Endodermal cell (in vitro differentiated cells): ENCODE data around the gene GINS1. TPM values are rescaled to one million over a fixed set of nuclear protein-coding genes. Genes with fewer than 3 reads are reported as not detected.

Source experiments
- DNase-seq: peaks from one replicate; pipeline ENCODE4 v3.0.0-alpha.2; 2017
- H3K27ac ChIP-seq: 2 replicates; pipeline ENCODE4 v1.5.1; 2013; ENCODE audit warnings: mild to moderate bottlenecking, low read depth, low read length, moderate library complexity
- H3K27me3 ChIP-seq: 2 replicates; pipeline ENCODE4 v1.6.1; 2013; ENCODE audit warnings: mild to moderate bottlenecking, low read length, moderate library complexity; ENCODE audit not compliant: insufficient read depth, control insufficient read depth, poor library complexity, severe bottlenecking
- H3K36me3 ChIP-seq: 2 replicates; pipeline ENCODE4 v1.7.0; 2013; ENCODE audit warnings: mild to moderate bottlenecking, low read length, moderate library complexity; ENCODE audit not compliant: control insufficient read depth, insufficient read depth
- H3K4me1 ChIP-seq: one replicate; pipeline ENCODE4 v1.7.0; 2013; ENCODE audit warnings: low read length; ENCODE audit not compliant: control insufficient read depth, insufficient read depth
- H3K4me3 ChIP-seq: 2 replicates; pipeline ENCODE4 v1.5.1; 2013; ENCODE audit warnings: mild to moderate bottlenecking, low read length, moderate library complexity
- H3K9ac ChIP-seq: 2 replicates; pipeline ENCODE4 v1.6.1; 2013; ENCODE audit warnings: mild to moderate bottlenecking, low read length, moderate library complexity; ENCODE audit not compliant: poor library complexity, severe bottlenecking; ENCODE audit errors: extremely low read depth
- H3K9me3 ChIP-seq: 2 replicates; pipeline ENCODE4 v1.6.1; 2013; ENCODE audit warnings: mild to moderate bottlenecking, low read length, moderate library complexity; ENCODE audit not compliant: control insufficient read depth
- H3K27ac Mint-ChIP-seq: 2 replicates; pipeline ENCODE4 v1.8.0; 2020; ENCODE audit warnings: mixed read lengths
- H3K27me3 Mint-ChIP-seq: 2 replicates; pipeline ENCODE4 v1.8.0; 2021; ENCODE audit warnings: mild to moderate bottlenecking, mixed read lengths; ENCODE audit not compliant: insufficient read depth
- H3K36me3 Mint-ChIP-seq: 2 replicates; pipeline ENCODE4 v1.8.0; 2020; ENCODE audit warnings: low read depth, mixed read lengths
- H3K4me1 Mint-ChIP-seq: 2 replicates; pipeline ENCODE4 v1.8.0; 2020; ENCODE audit warnings: mixed read lengths
- H3K4me3 Mint-ChIP-seq: 2 replicates; pipeline ENCODE4 v1.8.0; 2020; ENCODE audit warnings: mild to moderate bottlenecking, moderate library complexity, mixed read lengths
- H3K9me3 Mint-ChIP-seq: 2 replicates; pipeline ENCODE4 v1.8.0; 2020; ENCODE audit warnings: mild to moderate bottlenecking, mixed read lengths
- WGBS, 2 experiments: methylation state at CpG; one replicate each; pipeline versions ENCODE4 v1.1.5 to v1.1.7; 2013; ENCODE audit warnings: missing lambda C conversion rate in 2 of 2, mixed read lengths in 1 of 2; ENCODE audit not compliant: insufficient coverage in 1 of 2, insufficient read length in 1 of 2; 5-methylcytosine and 5-hydroxymethylcytosine counted together
- total RNA-seq, 2 donors: library from RNA; stranded (reverse); fragmentation: NEBNext Ultra II Directional in 1 of 2; extraction: Animal tissue kit (Norgen Biotek cat#: 25700) in 1 of 2; gene quantifications; 2 replicates in 1 of 2; 3 replicates in 1 of 2; pipeline ENCODE4 v1.2.1, GENCODE V29; 2021
- TF ChIP-seq, protein P1 (sequence below): fragments of 200-600 bp; sonication (generic); conservative IDR thresholded peaks from 2 replicates; pipeline ENCODE4 v1.5.0; 2021; ENCODE audit warnings: antibody characterized with exemption, mild to moderate bottlenecking

The GINS1 gene
- total RNA-seq, 2 donors from 2014 or later, result 40.2 to 48.6 TPM

DNA sequence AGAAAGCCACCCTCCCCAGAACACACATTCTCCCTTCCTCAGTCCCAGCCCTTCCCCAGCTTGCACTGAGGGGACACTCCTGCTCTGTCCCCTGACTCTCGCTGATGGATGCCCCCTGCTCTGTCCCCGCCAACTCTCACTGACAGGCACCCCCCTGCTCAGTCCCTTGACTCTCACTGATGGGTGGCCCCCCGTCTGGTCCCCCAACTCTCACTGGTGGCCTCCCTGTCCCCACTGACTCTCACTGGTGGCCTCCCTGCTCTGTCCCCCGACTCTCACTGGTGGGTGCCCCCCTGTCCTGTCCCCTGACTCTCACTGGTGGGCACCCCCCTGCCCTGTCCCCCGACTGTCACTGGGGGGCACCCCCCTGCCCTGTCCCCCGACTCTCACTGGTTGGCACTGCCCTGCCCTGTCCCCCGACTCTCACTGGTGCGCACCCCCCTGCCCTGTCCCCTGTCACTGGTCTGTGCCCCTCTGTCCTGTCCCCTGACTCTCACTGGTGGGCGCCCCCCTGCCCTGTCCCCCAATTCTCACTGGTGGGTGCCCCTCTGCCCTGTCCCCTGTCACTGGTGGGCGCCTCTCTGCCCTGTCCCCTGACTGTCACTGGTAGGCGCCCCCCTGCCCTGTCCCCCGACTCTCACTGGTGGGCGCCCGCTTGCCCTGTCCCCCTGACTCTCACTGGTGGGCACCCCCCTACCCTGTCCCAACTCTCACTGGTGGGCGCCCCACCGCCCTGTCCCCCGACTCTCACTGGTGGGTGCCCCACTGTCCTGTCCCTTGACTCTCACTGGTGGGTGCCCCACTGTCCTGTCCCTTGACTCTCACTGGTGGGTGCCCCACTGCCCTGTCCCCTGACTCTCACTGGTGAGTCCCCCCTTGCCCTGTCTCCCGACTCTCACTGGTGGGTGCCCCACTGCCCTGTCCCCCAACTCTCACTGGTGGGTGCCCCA, 60.9 kb downstream of the GINS1 start:
- Histone ChIP-seq H3K4me1 (no peaks in the 10 kb centered on the region), H3K9me3 (no peaks in the 10 kb centered on the region), H3K9ac (no peak overlapping the region), H3K36me3 (peaks cover 81% of the 10 kb centered on the region), H3K27ac (no peak overlapping the region), H3K4me3 (no peak overlapping the region), H3K27me3 (no peaks in the 10 kb centered on the region)
- peaks cover 3% of the 10 kb centered on the region for H3K4me1 Mint-ChIP-seq
- no peak overlapping the region for H3K4me3 Mint-ChIP-seq
- 81 to 93% methylated on average over 3 to 17 of the region's 18 CpGs for WGBS, 2 experiments
- H3K27me3 Mint-ChIP-seq, result no peaks in the 10 kb centered on the region
- peaks cover 76% of the 10 kb centered on the region for H3K36me3 Mint-ChIP-seq
- TF ChIP-seq, protein P1, sequence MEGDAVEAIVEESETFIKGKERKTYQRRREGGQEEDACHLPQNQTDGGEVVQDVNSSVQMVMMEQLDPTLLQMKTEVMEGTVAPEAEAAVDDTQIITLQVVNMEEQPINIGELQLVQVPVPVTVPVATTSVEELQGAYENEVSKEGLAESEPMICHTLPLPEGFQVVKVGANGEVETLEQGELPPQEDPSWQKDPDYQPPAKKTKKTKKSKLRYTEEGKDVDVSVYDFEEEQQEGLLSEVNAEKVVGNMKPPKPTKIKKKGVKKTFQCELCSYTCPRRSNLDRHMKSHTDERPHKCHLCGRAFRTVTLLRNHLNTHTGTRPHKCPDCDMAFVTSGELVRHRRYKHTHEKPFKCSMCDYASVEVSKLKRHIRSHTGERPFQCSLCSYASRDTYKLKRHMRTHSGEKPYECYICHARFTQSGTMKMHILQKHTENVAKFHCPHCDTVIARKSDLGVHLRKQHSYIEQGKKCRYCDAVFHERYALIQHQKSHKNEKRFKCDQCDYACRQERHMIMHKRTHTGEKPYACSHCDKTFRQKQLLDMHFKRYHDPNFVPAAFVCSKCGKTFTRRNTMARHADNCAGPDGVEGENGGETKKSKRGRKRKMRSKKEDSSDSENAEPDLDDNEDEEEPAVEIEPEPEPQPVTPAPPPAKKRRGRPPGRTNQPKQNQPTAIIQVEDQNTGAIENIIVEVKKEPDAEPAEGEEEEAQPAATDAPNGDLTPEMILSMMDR, result no peak
- no peak overlapping the region for H3K27ac Mint-ChIP-seq
- DNase-seq, result no peak
- H3K9me3 Mint-ChIP-seq, result no peaks in the 10 kb centered on the region

- DNase-seq, result no peak
- Mint-ChIP-seq H3K36me3 (peaks cover 72% of the 10 kb centered on the region), H3K27me3 (no peaks in the 10 kb centered on the region), H3K4me1 (peaks cover 3% of the 10 kb centered on the region), H3K4me3 (no peak overlapping the region), H3K27ac (peak overlapping the region; percentile 69), H3K9me3 (no peaks in the 10 kb centered on the region)
- 95 to 97% methylated on average over 10 to 13 of the region's 13 CpGs for WGBS, 2 experiments
- Histone ChIP-seq H3K36me3 (peaks cover 78% of the 10 kb centered on the region), H3K4me1 (no peaks in the 10 kb centered on the region), H3K9me3 (no peaks in the 10 kb centered on the region), H3K9ac (no peak overlapping the region), H3K4me3 (no peak overlapping the region), H3K27me3 (no peaks in the 10 kb centered on the region), H3K27ac (no peak overlapping the region)
- TF ChIP-seq, protein P1, result no peak
These were observed 62.1 kb downstream of the GINS1 start for GRCh38 chr20:25469558-25469957.

GRCh38 chr20:25470045-25470444, 62.6 kb downstream of the GINS1 start:
- Mint-ChIP-seq H3K9me3 (no peaks in the 10 kb centered on the region), H3K27me3 (no peaks in the 10 kb centered on the region), H3K4me1 (peaks cover 3% of the 10 kb centered on the region), H3K27ac (peak overlapping the region; percentile 69), H3K4me3 (no peak overlapping the region), H3K36me3 (peaks cover 67% of the 10 kb centered on the region)
- H3K36me3 ChIP-seq, result peaks cover 75% of the 10 kb centered on the region
- H3K4me1 ChIP-seq, result no peaks in the 10 kb centered on the region
- H3K27ac ChIP-seq, result no peak overlapping the region
- WGBS, 2 experiments, result 80 to 81% methylated on average over 7 to 13 of the region's 13 CpGs
- TF ChIP-seq, protein P1, result peak; percentile 82
- no peaks in the 10 kb centered on the region for H3K27me3 ChIP-seq
- no peaks in the 10 kb centered on the region for H3K9me3 ChIP-seq
- no peak overlapping the region for H3K4me3 ChIP-seq
- DNase-seq, result peak; percentile 89
- H3K9ac ChIP-seq, result no peak overlapping the region
